H1 (cell line): ENCODE results near the gene RALY. TPM values are rescaled to one million over a fixed set of nuclear protein-coding genes. Genes with fewer than 3 reads are reported as not detected.

Experiments
- BACH1 ChIP-seq: IDR thresholded peaks from 2 replicates; pipeline ENCODE4 v1.6.1; 2012; ENCODE audit warnings: low read length, improper control_type of control experiment
- CHD7 ChIP-seq: fragments of 300-600 bp; sonication (generic); IDR thresholded peaks from 2 replicates; pipeline ENCODE4 v1.7.1; 2012; ENCODE audit warnings: low read length, moderate library complexity, mild to moderate bottlenecking, inconsistent platforms; ENCODE audit not compliant: insufficient replicate concordance
- POU5F1 ChIP-seq: IDR thresholded peaks from 2 replicates; pipeline ENCODE4 v1.6.1; 2011; ENCODE audit warnings: low read depth, mild to moderate bottlenecking, low read length, moderate library complexity
- SIN3A ChIP-seq, 2 experiments: IDR thresholded peaks in 1 of 2; conservative IDR thresholded peaks in 1 of 2; 2 replicates each; pipeline ENCODE4 v1.6.1; 2011 to 2012; ENCODE audit warnings: low read length in 2 of 2, improper control_type of control experiment in 1 of 2, low read depth in 1 of 2, mild to moderate bottlenecking in 1 of 2
- SRF ChIP-seq: IDR thresholded peaks from 2 replicates; pipeline ENCODE4 v1.6.1; 2011; ENCODE audit warnings: mild to moderate bottlenecking, low read depth, low read length, moderate library complexity
- polyA plus RNA-seq, 7 experiments: library from polyadenylated mRNA; depleted of rRNA in 3 of 7; stranded (reverse) in 5 of 7; unstranded in 2 of 7; fragments of >200 nt in 5 of 7; fragments of 200-250 nt in 2 of 7; gene quantifications; 1 replicate in 5 of 7; 2 replicates in 1 of 7; 4 replicates in 1 of 7; pipeline versions ENCODE4 v1.2.1 to v1.2.3, GENCODE V29; 2011 to 2013; ENCODE audit warnings: missing spikeins in 2 of 7, mixed read lengths in 2 of 7
- total RNA-seq: library from RNA; stranded (reverse); fragmentation: NEBNext Ultra II Directional; extraction: Animal tissue kit (Norgen Biotek cat#: 25700); gene quantifications from 2 replicates; pipeline ENCODE4 v1.2.1, GENCODE V29; 2021

RALY gene
- total and polyA plus RNA-seq, 2 of the 8 experiments (the other 6 are each of a cell fraction or from before 2014, with no cell fraction given): 133 to 148 TPM

GRCh38 chr20:33985830-33986229, 7.9 kb upstream of the RALY start (continued):
- TF ChIP-seq CHD7 (no peak), SIN3A (conservative IDR thresholded peaks at IDR 0.05 in 1 of 2, IDR thresholded peaks at IDR 0.05 in 1 of 2; ENCODE audit: low read depth in 1 of 2, low read length in 2 of 2) (no peak), BACH1 (no peak), POU5F1 (no peak), SRF (no peak)
- TF ChIP-seq, all 59 proteins: peak for 0
